Fibroblast of skin of scalp (primary cell): ENCODE results near the gene EFNA5.
"Not testable (repeated sequence)": the region's sequence is repeated elsewhere in the genome, so short reads cannot be mapped to it uniquely, and the experiment has no call there.

Source experiments
- DNase-seq: peaks from one replicate; pipeline ENCODE4 v3.0.0-alpha.2; 2013

EFNA5 gene

DNA sequence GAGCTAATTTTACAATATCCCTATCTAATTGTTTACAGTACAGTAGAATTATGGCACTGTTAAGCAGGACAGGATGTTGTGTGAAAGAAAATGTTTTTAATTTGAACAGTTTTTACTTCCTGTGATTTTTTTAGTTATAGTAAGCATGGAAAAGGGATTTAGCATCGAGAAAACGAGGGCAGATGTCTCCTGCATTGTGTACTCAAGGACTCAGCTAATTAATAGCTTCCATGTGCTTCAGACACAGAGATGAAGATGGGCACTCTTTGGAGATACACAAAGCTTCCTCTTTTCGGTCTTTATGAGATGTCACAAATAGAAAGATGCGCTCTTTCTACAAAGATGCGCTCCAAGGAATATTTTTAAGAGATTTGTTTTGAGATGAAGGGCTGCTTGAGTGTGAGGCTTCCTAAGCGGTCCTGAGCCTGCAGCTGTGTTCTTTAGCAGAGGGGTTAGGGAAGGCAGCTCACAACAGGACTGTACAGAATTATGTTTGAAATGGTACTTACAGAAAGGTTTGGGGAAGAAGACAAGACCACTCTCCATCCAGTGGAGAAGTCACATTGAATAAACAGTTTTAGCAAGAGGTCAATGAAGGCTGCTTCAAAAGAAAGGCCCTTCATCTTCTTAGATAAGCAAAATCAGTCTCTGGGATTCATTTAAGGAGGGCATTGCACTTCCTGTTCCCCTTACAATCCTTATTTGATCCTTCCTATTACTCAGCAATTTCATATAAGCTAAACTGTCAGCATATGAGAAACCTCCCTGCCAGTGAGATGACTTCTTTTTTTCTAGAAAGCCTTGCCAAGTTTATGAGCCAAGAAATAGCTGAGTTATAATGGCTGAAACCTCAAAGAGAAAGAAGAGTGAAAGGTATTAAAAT is 311.5 kb downstream of the EFNA5 start:
- peak; percentile 77 for DNase-seq

DNA sequence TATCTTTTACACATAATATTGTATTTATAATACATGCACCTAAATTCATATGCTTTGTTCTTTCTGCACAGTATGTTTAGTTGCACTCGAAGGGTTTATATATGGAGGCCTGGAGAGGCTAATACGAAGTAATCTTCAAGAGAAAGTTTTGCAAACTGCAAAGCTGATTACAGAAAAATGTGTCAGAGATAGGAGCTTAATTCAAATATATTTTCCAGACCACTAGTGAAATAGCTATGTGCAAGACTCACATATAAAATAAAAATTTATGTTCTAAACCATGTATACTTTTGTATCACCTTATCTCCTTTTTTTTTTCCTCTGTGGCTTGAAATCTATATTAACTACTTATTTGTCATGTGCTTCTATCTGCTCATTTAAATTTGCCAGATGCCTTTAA is 313.8 kb downstream of the EFNA5 start:
- no peak for DNase-seq

DNA sequence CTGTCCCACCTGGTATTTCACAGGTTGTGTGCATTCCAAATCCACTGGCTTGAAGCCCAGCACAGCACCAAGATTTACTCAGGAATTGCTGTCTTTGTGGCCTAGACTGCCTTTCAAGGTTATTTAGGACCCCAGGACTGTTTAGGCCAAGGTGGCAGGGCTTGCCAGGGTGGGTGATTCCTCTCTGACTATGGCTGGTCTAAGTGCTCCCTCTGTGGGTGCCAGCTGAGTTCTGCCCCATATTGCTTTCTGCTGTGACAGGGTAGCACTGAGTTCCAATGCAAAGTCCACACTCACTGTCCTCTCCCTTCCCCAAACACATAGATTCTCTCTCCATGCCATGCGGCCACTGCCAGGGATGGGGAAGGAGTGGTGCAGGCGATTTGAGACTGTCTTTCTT is 318.2 kb downstream of the EFNA5 start:
- no peak for DNase-seq

DNA sequence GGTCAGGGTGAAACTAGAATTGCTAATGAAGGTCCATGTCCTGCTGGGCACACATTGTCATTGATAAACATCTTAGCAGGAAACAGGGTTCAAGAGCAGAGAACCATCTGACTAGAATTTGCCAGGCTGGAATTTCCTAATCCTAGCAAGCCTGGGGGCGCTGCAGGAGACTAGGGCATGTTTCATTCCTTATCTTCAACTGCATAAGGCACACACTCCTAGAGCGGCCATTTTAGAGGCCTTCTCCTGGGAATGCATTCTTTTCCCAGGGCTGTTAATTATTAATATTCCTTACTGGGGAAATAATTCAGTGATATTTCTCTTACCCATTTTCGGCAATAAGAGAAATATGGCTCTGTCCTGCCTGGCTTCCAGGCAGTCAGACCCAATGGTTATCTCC is 324.2 kb downstream of the EFNA5 start:
- not testable (repeated sequence) for DNase-seq

DNA sequence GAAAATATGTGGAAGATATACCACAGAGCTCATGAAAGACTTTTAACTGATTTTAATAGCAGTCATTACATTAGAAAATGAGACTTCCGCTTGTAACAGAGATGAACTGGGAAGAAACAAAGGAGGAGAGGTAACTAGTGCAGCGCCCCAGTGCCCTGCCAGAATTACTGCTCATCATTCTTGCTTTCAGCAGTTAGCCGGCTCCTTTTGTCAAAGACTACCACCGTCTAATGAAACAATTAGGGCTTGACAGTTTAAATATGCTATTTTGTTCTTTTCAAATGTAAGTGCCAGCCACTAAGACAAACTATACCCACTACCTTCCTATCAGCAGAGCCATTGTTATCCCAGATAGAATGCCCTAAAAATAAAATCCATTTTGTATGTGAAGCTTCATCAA is 328.4 kb downstream of the EFNA5 start:
- no peak for DNase-seq

DNA sequence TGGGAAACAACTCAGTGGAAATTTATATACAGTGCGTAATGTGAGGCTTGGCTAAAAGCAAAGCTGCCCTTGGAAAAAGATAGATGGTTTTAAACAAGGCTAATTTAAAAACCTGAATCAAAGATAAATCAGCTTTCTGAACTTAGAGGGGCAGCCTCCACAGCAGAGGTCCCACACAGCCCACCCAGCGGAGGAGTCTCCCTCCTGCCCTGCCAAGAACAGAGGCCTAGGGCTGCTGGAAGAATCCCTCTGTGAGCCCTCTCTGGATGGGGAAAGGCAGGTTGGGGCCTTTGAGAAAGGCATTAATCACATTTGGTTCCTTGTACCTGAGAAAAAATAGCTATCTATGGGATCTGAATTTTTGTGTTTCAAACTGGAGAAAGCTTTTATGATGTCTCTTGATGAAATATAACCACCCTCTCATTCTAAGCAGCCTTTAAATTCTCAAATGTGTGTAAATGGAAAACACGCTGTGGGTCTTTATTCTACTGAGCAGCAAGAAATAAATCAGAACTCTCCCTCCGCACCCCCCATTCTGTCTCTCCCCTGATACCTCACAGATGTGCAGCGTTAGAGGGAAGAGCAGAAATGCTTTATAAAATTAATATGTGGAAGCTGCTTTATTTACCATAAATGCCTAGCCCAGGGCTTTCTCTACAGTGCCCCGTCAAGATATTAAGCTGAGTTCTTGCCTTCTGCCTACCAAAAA is 329.2 kb downstream of the EFNA5 start:
- DNase-seq = no peak

DNA sequence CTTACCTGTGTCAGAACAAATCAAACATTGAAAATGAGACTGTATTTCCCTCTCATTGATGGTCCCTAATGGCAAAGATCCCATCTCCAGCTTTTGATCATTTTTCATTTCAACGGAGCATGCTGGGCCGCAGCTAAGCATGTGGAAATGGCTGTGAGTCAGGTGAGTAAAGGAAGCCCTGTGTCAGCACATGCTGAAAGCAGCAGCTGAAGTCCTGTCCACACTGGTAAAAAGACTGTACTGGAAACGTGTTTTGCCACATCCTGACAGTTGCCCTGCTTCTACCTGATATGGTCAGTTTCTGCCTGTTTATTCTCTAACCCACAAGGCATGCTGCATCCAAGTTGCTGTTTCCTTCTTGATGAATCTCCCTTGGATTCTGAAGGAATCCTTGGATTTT is 330.1 kb downstream of the EFNA5 start:
- no peak for DNase-seq

DNA sequence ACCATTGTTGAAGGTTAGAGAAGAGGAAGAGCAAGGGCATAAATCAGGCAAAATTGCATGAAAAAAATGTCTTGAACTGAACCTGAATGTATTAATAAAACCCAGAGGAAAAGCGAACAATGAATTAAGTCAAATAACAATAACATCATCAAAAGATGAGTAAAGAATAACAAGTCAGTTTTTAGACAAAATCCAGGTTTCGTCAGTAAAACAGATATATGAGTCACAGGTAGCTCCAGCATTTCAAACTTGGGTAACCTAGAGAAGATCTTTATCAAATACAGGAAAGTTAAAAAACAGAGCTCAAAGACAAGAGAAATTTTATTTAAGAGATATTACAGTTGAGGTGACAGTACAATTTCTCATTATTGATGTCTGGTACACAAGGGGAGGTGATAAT is 332.4 kb downstream of the EFNA5 start:
- DNase-seq = no peak

DNA sequence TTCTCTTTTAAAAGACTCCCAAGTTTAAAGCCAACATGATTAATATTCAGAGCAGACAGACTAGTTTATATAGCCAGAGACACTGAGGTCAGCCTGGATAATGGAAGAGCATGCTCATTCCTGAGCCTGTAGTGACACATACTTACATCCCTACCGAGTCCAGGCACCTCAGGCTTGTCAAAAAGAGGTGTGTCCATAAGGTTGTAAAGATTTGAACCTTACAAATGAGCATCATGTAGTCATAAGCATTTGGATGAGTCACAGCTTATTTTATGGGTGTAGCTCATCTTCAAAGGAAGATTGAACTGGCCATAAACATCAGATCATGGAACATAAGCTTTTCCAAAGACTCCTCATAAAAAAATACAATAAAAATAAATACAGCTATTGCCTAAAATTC is 333.5 kb downstream of the EFNA5 start:
- DNase-seq = no peak

DNA sequence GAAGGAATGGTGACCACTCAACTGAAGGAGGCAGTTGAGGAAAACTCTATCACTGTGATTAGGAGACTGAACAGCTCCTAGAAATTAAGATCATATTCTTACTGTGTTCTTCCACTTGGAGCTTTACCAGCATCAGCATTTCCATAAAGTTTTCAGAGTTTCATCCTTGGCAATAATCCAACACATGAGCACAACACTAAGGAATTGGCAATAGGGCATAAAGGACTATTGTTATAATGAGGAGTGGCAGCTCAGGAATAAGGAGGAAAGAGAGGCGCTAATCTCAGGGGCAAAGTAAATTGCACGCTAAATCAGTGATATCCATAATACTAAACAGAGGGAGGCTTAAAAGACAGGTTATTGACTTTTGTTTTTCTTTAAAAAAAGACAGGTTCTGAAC is 338.9 kb downstream of the EFNA5 start:
- DNase-seq = peak; percentile 24

DNA sequence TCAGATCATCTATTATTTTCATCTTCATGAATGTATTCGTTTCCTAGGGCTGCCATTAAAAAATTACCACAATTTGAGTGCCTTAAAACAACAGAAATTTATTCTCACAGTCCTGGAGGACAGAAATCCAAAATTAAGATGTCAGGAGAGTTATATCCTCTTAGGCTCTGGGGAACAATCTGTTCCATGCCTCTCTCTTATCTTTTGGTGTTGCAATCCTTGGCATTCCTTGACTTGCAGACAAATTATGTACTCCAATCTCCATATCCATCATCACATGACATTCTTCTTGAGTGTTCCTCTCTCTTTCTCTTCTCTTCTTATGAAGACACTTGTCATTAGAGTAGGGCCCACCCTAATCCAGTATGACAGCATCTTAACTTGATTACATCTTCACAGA is 339.4 kb downstream of the EFNA5 start:
- no peak for DNase-seq

DNA sequence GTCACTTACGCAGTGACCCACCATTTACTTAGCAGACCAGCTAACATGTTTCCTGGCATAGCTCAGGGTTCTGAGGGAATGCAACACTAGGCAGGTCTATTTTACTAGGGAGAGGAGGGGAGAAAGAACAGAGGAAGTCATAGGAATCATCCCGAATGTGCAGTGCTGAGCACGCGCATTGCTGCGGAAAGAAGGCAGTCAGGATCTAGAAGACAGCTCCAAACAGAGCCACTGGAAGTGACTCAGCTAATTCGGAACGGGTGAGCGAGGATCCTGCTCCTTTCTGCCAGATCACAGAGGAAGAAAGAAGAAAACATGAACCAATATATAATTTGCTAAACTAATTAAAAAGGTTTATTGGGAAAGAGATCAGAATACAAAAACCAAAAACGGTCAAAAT is 339.8 kb downstream of the EFNA5 start:
- no peak for DNase-seq

DNA sequence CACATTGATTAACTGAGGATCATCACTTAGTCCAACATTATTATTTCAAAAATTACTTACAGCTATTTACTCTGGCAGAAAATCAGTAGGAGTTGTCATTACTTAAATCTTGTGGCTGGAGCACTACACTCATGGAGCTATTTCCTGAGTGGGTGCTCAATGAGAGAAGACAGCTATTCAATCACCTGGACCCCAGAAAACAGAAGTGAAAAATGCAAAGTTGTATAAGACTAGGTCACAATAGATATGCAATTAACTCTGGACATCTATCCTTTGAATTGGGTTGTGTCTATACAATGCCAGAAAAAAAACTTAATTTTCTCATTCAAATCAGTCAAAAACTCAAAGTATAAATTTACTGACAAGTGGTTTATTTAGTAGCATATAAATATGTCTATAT is 340.9 kb downstream of the EFNA5 start:
- DNase-seq = no peak
